ENCODE data around the gene MPHOSPH10. TPM values are rescaled to one million over a fixed set of nuclear protein-coding genes. Genes with fewer than 3 reads are reported as not detected.

Gene MPHOSPH10
- total RNA-seq, 1 donor from 2014 or later: 27.9 TPM

- TF ChIP-seq CTCF (IDR thresholded peaks at IDR 0.05): no peak
- DNase-seq: no peak
- Histone ChIP-seq H3K27ac (no peak overlapping the region), H3K27me3 (no peaks in the 10 kb centered on the region), H3K36me3 (peaks cover 34% of the 10 kb centered on the region), H3K4me3 (no peak overlapping the region), H3K9me3 (no peaks in the 10 kb centered on the region), H3K4me1 (no peaks in the 10 kb centered on the region)
- intact Hi-C loops (cut with DNase I): no loop called here
- ATAC-seq: no peak
These were observed 21.2 kb downstream of the MPHOSPH10 start for GRCh38 chr2:71151620-71152019.

- no peak overlapping the region for H3K27ac ChIP-seq
- H3K9me3 ChIP-seq: no peaks in the 10 kb centered on the region
- H3K4me1 ChIP-seq: no peaks in the 10 kb centered on the region
- no peak overlapping the region for H3K4me3 ChIP-seq
- ATAC-seq (no peak), DNase-seq (no peak)
- no peaks in the 10 kb centered on the region for H3K27me3 ChIP-seq
- H3K36me3 ChIP-seq: peaks cover 13% of the 10 kb centered on the region
- intact Hi-C loops (cut with DNase I): no loop called here
- TF ChIP-seq CTCF (IDR thresholded peaks at IDR 0.05): no peak
These were observed 23.3 kb downstream of the MPHOSPH10 start for GRCh38 chr2:71153585-71154224.

GRCh38 chr2:71154279-71154678, 23.8 kb downstream of the MPHOSPH10 start:
- Histone ChIP-seq H3K27ac (no peak overlapping the region), H3K4me3 (no peak overlapping the region), H3K27me3 (no peaks in the 10 kb centered on the region), H3K36me3 (peaks cover 8% of the 10 kb centered on the region), H3K9me3 (no peaks in the 10 kb centered on the region), H3K4me1 (no peaks in the 10 kb centered on the region)
- TF ChIP-seq CTCF (IDR thresholded peaks at IDR 0.05): no peak
- DNase-seq: no peak
- no peak for ATAC-seq
- intact Hi-C loops (cut with DNase I): no loop called here

GRCh38 chr2:71154798-71155197, 24.4 kb downstream of the MPHOSPH10 start:
- peaks cover 2% of the 10 kb centered on the region for H3K36me3 ChIP-seq
- H3K4me1 ChIP-seq: no peaks in the 10 kb centered on the region
- H3K9me3 ChIP-seq: no peaks in the 10 kb centered on the region
- ATAC-seq (no peak), DNase-seq (no peak)
- TF ChIP-seq CTCF (IDR thresholded peaks at IDR 0.05): no peak
- intact Hi-C loops (cut with DNase I): no loop called here
- no peak overlapping the region for H3K4me3 ChIP-seq
- H3K27ac ChIP-seq: no peak overlapping the region
- H3K27me3 ChIP-seq: no peaks in the 10 kb centered on the region

GRCh38 chr2:71155846-71156245, 25.4 kb downstream of the MPHOSPH10 start:
- TF ChIP-seq CTCF (IDR thresholded peaks at IDR 0.05): no peak
- no peak for ATAC-seq
- H3K27ac ChIP-seq: no peak overlapping the region

GRCh38 chr2:71156573-71156972, 26.1 kb downstream of the MPHOSPH10 start:
- TF ChIP-seq CTCF (IDR thresholded peaks at IDR 0.05): no peak
- H3K27me3 ChIP-seq: no peaks in the 10 kb centered on the region
- no peak overlapping the region for H3K4me3 ChIP-seq
- no peaks in the 10 kb centered on the region for H3K4me1 ChIP-seq
- H3K27ac ChIP-seq: no peak overlapping the region
- H3K36me3 ChIP-seq: no peaks in the 10 kb centered on the region
- no peak for DNase-seq
- no peak for ATAC-seq
- intact Hi-C loops (cut with DNase I): no loop called here
- H3K9me3 ChIP-seq: no peaks in the 10 kb centered on the region

More at GRCh38 chr2:71155846-71156245, 25.4 kb downstream of the MPHOSPH10 start:
- intact Hi-C loops (cut with DNase I): no loop called here
- H3K9me3 ChIP-seq: no peaks in the 10 kb centered on the region
- no peaks in the 10 kb centered on the region for H3K36me3 ChIP-seq
- no peak for DNase-seq
- H3K4me1 ChIP-seq: no peaks in the 10 kb centered on the region
- no peaks in the 10 kb centered on the region for H3K27me3 ChIP-seq
- no peak overlapping the region for H3K4me3 ChIP-seq
